Right lobe of liver (tissue), 4 donors: ENCODE measurements around the gene INPP5D.

ENCODE experiments used
- CTCF ChIP-seq, 4 donors: fragments of 200-600 bp in 3 of 4; fragments of 450-650 bp in 1 of 4; IDR thresholded peaks; one replicate each; pipeline versions ENCODE4 v1.5.1 to v1.8.0; 2016 to 2022; ENCODE audit warnings: antibody characterized with exemption in 4 of 4, mild to moderate bottlenecking in 2 of 4
- POLR2A ChIP-seq: fragments of 450-650 bp; IDR thresholded peaks from one replicate; pipeline ENCODE4 v1.6.1; 2017; ENCODE audit warnings: antibody characterized with exemption, mild to moderate bottlenecking
- donor health status: DM: no; HTN: no; CAD: no.
- donor health status: DM: no; HTN: no; CAD: no.
- donor health status: DM: no; HTN: yes; CAD: no.

GRCh38 chr2:233178994-233179847, 119.1 kb downstream of the INPP5D start:
- no peak for TF ChIP-seq CTCF (IDR thresholded peaks at IDR 0.05)
- TF ChIP-seq POLR2A: no peak
